ENCODE data around the gene OCLN.
"Not testable (repeated sequence)": the region's sequence is repeated elsewhere in the genome, so short reads cannot be mapped to it uniquely, and the experiment has no call there.

The OCLN gene

GRCh38 chr5:69515570-69515969 lies 23.0 kb downstream of the OCLN start:
- H3K27me3 ChIP-seq (ENCODE audit: control insufficient read depth, insufficient read depth, low read length); H3K9ac ChIP-seq (ENCODE audit: low read length); H3K9me3 ChIP-seq (ENCODE audit: control insufficient read depth, low read depth, low read length); H3K4me1 ChIP-seq (ENCODE audit: control insufficient read depth, low read depth, low read length); H3K27ac ChIP-seq (ENCODE audit: low read length); H3K4me3 ChIP-seq (ENCODE audit: low read length): not testable (repeated sequence)
- H3K36me3 ChIP-seq (ENCODE audit: control insufficient read depth, low read depth, low read length) = peaks cover 10% of the 10 kb centered on the region

GRCh38 chr5:69516769-69517168 lies 24.2 kb downstream of the OCLN start:
- Histone ChIP-seq H3K4me3 (ENCODE audit: low read length) (no peak overlapping the region), H3K4me1 (ENCODE audit: control insufficient read depth, low read depth, low read length) (no peaks in the 10 kb centered on the region), H3K9ac (ENCODE audit: low read length) (no peak overlapping the region), H3K27ac (ENCODE audit: low read length) (no peak overlapping the region), H3K9me3 (ENCODE audit: control insufficient read depth, low read depth, low read length) (no peaks in the 10 kb centered on the region), H3K27me3 (ENCODE audit: control insufficient read depth, insufficient read depth, low read length) (no peaks in the 10 kb centered on the region), H3K36me3 (ENCODE audit: control insufficient read depth, low read depth, low read length) (peaks cover 7% of the 10 kb centered on the region)

DNA sequence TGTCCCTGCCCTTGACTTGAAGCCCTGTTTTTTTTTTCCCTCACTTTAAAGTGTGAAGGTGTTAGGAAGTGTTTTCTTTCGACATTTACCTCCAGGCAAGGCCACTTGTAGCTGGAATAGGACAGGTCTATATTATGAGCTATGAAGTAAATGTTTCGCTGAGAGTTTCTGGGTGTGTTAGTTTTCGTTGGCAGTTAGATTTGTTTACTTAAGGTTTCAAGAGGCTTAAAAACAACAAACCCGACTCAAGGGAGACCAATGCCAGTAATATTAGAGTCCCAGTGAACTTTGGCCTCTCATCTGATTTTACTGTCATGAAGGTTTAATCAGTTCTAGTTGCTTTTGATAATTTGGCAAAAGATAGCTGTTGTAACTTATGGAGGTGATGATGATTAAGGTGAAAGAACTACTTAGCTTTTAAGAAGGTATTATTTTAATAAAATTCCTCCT lies 25.2 kb downstream of the OCLN start:
- Histone ChIP-seq H3K4me3 (ENCODE audit: low read length) (no peak overlapping the region), H3K9me3 (ENCODE audit: control insufficient read depth, low read depth, low read length) (no peaks in the 10 kb centered on the region), H3K4me1 (ENCODE audit: control insufficient read depth, low read depth, low read length) (no peaks in the 10 kb centered on the region), H3K36me3 (ENCODE audit: control insufficient read depth, low read depth, low read length) (peaks cover 4% of the 10 kb centered on the region), H3K27me3 (ENCODE audit: control insufficient read depth, insufficient read depth, low read length) (no peaks in the 10 kb centered on the region), H3K9ac (ENCODE audit: low read length) (no peak overlapping the region), H3K27ac (ENCODE audit: low read length) (no peak overlapping the region)

- Histone ChIP-seq H3K9me3 (ENCODE audit: control insufficient read depth, low read depth, low read length) (no peaks in the 10 kb centered on the region), H3K4me1 (ENCODE audit: control insufficient read depth, low read depth, low read length) (no peaks in the 10 kb centered on the region), H3K36me3 (ENCODE audit: control insufficient read depth, low read depth, low read length) (no peaks in the 10 kb centered on the region), H3K27ac (ENCODE audit: low read length) (no peak overlapping the region), H3K9ac (ENCODE audit: low read length) (no peak overlapping the region), H3K27me3 (ENCODE audit: control insufficient read depth, insufficient read depth, low read length) (no peaks in the 10 kb centered on the region), H3K4me3 (ENCODE audit: low read length) (no peak overlapping the region)
Measured at GRCh38 chr5:69519285-69519684, 26.7 kb downstream of the OCLN start.

GRCh38 chr5:69522035-69522434 lies 29.4 kb downstream of the OCLN start:
- H3K9ac ChIP-seq (ENCODE audit: low read length) = no peak overlapping the region
- peaks cover 4% of the 10 kb centered on the region for H3K36me3 ChIP-seq (ENCODE audit: control insufficient read depth, low read depth, low read length)
- H3K27ac ChIP-seq (ENCODE audit: low read length) = no peak overlapping the region
- no peaks in the 10 kb centered on the region for H3K27me3 ChIP-seq (ENCODE audit: control insufficient read depth, insufficient read depth, low read length)
- H3K4me3 ChIP-seq (ENCODE audit: low read length) = no peak overlapping the region
- H3K4me1 ChIP-seq (ENCODE audit: control insufficient read depth, low read depth, low read length) = no peaks in the 10 kb centered on the region
- H3K9me3 ChIP-seq (ENCODE audit: control insufficient read depth, low read depth, low read length) = no peaks in the 10 kb centered on the region

DNA sequence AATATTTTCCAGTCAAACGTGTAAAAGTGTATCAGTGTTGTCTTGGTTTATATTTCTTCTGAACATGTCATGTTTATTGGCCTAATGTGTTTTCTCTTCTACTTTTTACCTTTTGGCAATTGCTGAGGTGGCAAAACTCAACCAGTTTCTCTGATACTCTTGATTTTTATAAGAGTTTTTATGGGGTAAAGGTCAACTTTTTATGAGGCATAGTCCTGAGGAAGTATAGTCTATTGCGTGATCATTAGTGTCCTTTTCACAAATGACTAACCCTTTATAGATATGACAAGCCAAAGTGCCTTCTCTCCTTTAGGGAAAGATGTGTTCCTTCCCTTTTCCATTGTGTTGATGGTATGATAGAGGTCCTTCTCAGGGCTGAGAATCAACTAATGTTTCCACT lies 32.9 kb downstream of the OCLN start:
- Histone ChIP-seq H3K4me1 (ENCODE audit: control insufficient read depth, low read depth, low read length) (peaks cover 5% of the 10 kb centered on the region), H3K27ac (ENCODE audit: low read length) (no peak overlapping the region)

GRCh38 chr5:69526660-69527059 lies 34.1 kb downstream of the OCLN start:
- H3K9me3 ChIP-seq (ENCODE audit: control insufficient read depth, low read depth, low read length) = no peaks in the 10 kb centered on the region
- no peak overlapping the region for H3K9ac ChIP-seq (ENCODE audit: low read length)
- H3K36me3 ChIP-seq (ENCODE audit: control insufficient read depth, low read depth, low read length) = peaks cover 4% of the 10 kb centered on the region
- H3K4me3 ChIP-seq (ENCODE audit: low read length) = no peak overlapping the region
- H3K4me1 ChIP-seq (ENCODE audit: control insufficient read depth, low read depth, low read length) = peaks cover 8% of the 10 kb centered on the region
- no peaks in the 10 kb centered on the region for H3K27me3 ChIP-seq (ENCODE audit: control insufficient read depth, insufficient read depth, low read length)
- no peak overlapping the region for H3K27ac ChIP-seq (ENCODE audit: low read length)

More for the DNA sequence above, 32.9 kb downstream of the OCLN start:
- peaks cover 4% of the 10 kb centered on the region for H3K36me3 ChIP-seq (ENCODE audit: control insufficient read depth, low read depth, low read length)
- no peak overlapping the region for H3K9ac ChIP-seq (ENCODE audit: low read length)
- no peak overlapping the region for H3K4me3 ChIP-seq (ENCODE audit: low read length)
- H3K9me3 ChIP-seq (ENCODE audit: control insufficient read depth, low read depth, low read length) = no peaks in the 10 kb centered on the region
- no peaks in the 10 kb centered on the region for H3K27me3 ChIP-seq (ENCODE audit: control insufficient read depth, insufficient read depth, low read length)

DNA sequence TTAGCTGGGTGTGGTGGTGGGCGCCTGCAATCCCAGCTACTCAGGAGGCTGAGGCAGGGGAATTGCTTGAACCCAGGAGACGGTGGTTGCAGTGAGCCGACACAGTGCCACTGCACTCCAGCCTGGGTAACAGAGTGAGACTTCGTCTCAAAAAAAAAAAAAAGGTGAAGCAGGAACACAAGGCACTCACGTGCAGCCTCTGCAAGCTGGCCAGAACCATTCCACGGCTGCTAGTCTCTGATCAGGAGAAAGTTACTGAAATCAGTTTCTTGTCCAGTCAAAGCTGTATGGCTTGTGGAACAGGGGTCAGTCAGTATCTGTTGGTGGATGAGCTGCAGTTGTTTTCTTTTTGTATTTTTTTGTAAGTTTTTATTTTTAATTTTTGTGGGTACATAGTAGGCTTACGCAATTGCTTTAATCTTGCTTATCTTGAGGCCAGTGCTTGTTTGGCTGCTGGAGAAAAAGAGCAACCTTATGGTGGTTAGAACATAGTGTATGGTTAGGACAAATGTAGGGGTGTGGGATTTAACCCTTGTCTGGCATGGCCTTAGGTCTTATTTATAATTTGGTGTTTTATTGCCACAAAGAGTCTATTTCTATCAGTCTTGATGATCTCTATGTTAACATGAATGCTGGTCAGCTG lies 34.7 kb downstream of the OCLN start:
- H3K27me3 ChIP-seq (ENCODE audit: control insufficient read depth, insufficient read depth, low read length) = no peaks in the 10 kb centered on the region
- peaks cover 4% of the 10 kb centered on the region for H3K36me3 ChIP-seq (ENCODE audit: control insufficient read depth, low read depth, low read length)
- no peaks in the 10 kb centered on the region for H3K9me3 ChIP-seq (ENCODE audit: control insufficient read depth, low read depth, low read length)
- H3K27ac ChIP-seq (ENCODE audit: low read length) = no peak overlapping the region
- H3K9ac ChIP-seq (ENCODE audit: low read length) = no peak overlapping the region
- peaks cover 8% of the 10 kb centered on the region for H3K4me1 ChIP-seq (ENCODE audit: control insufficient read depth, low read depth, low read length)
- no peak overlapping the region for H3K4me3 ChIP-seq (ENCODE audit: low read length)

GRCh38 chr5:69528035-69528434 lies 35.4 kb downstream of the OCLN start:
- Histone ChIP-seq H3K4me1 (ENCODE audit: control insufficient read depth, low read depth, low read length) (peaks cover 8% of the 10 kb centered on the region), H3K27ac (ENCODE audit: low read length) (no peak overlapping the region), H3K9me3 (ENCODE audit: control insufficient read depth, low read depth, low read length) (no peaks in the 10 kb centered on the region), H3K9ac (ENCODE audit: low read length) (no peak overlapping the region), H3K36me3 (ENCODE audit: control insufficient read depth, low read depth, low read length) (peaks cover 4% of the 10 kb centered on the region), H3K27me3 (ENCODE audit: control insufficient read depth, insufficient read depth, low read length) (no peaks in the 10 kb centered on the region), H3K4me3 (ENCODE audit: low read length) (no peak overlapping the region)

GRCh38 chr5:69528609-69529008 lies 36.0 kb downstream of the OCLN start:
- Histone ChIP-seq H3K27me3 (ENCODE audit: control insufficient read depth, insufficient read depth, low read length) (no peaks in the 10 kb centered on the region), H3K36me3 (ENCODE audit: control insufficient read depth, low read depth, low read length) (peaks cover 4% of the 10 kb centered on the region), H3K9me3 (ENCODE audit: control insufficient read depth, low read depth, low read length) (no peaks in the 10 kb centered on the region), H3K4me3 (ENCODE audit: low read length) (no peak overlapping the region), H3K9ac (ENCODE audit: low read length) (no peak overlapping the region), H3K27ac (ENCODE audit: low read length) (no peak overlapping the region), H3K4me1 (ENCODE audit: control insufficient read depth, low read depth, low read length) (peaks cover 8% of the 10 kb centered on the region)

DNA sequence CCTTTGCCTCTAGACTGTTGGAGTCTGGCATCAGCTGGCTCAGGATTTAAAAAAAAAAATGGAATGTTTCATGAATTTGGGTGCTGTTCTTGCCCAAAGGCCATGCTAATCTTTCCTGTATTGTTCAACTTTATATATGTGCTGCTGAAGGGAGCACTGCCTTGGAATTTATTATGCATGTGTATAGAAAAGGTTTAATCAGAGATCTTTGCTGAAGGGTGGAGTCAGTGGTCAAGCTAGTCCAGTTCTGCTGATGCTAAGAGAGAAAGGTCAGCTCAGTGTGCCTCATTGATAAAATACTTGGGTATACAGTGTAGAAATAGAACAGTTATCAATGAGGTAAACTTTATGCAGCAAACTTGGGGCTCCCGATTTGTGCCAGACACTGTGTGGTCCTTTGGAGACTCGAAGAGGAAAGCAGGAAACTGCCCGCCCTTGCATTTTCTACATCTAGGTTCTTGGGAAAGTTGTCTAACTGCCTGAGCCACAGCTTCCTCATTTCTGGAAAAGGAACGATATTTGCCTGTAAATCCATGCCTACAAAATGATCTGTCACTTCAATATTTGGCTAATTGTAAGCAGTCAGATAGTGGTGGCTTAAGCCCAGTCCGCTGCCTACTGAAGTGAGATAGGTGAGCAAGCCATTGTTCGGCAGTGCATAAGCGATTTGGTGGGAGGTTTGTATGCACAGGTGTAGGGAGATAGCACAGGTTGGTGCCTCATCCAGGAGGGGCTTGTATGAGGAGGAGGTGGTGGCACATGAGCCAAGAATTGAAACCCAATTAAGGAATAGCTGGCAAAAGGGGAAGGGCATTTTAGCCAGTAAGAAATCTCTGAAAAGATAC lies 38.2 kb downstream of the OCLN start:
- Histone ChIP-seq H3K27ac (ENCODE audit: low read length) (no peak overlapping the region), H3K36me3 (ENCODE audit: control insufficient read depth, low read depth, low read length) (peaks cover 4% of the 10 kb centered on the region), H3K4me3 (ENCODE audit: low read length) (no peak overlapping the region), H3K27me3 (ENCODE audit: control insufficient read depth, insufficient read depth, low read length) (no peaks in the 10 kb centered on the region), H3K4me1 (ENCODE audit: control insufficient read depth, low read depth, low read length) (peaks cover 8% of the 10 kb centered on the region), H3K9ac (ENCODE audit: low read length) (no peak overlapping the region), H3K9me3 (ENCODE audit: control insufficient read depth, low read depth, low read length) (no peaks in the 10 kb centered on the region)

GRCh38 chr5:69531406-69531801 lies 38.8 kb downstream of the OCLN start:
- Histone ChIP-seq H3K9me3 (ENCODE audit: control insufficient read depth, low read depth, low read length) (no peaks in the 10 kb centered on the region), H3K9ac (ENCODE audit: low read length) (no peak overlapping the region), H3K36me3 (ENCODE audit: control insufficient read depth, low read depth, low read length) (no peaks in the 10 kb centered on the region), H3K27me3 (ENCODE audit: control insufficient read depth, insufficient read depth, low read length) (no peaks in the 10 kb centered on the region), H3K4me1 (ENCODE audit: control insufficient read depth, low read depth, low read length) (peaks cover 8% of the 10 kb centered on the region), H3K4me3 (ENCODE audit: low read length) (no peak overlapping the region), H3K27ac (ENCODE audit: low read length) (no peak overlapping the region)
